Activated naive CD4-positive, alpha-beta T cell treated with anti-CD3 and anti-CD28 coated beads, Interleukin-2, amount 10 ng/mL, durations not matched to agents 7 days and 5 days (primary cell): ENCODE data around the gene RASAL2.

Source experiments
- CTCF ChIA-PET: fragments of 350-600 bp; sonication (Branson Sonifier 250); formaldehyde crosslinking; loops from one replicate; lab custom pipeline; 2021; ENCODE audit warnings: antibody characterized with exemption; lab: Charles Lee
- DNase-seq: peaks from one replicate; pipeline ENCODE4 v3.0.0-alpha.2; 2020
- H3K27ac Mint-ChIP-seq: one replicate; pipeline ENCODE4 v1.8.0; 2021; ENCODE audit warnings: mild to moderate bottlenecking, moderate library complexity, mixed read lengths
- H3K27me3 Mint-ChIP-seq: one replicate; pipeline ENCODE4 v1.8.0; 2021; ENCODE audit warnings: mild to moderate bottlenecking, mixed read lengths
- H3K36me3 Mint-ChIP-seq: one replicate; pipeline ENCODE4 v1.8.0; 2021; ENCODE audit warnings: mixed read lengths
- H3K4me1 Mint-ChIP-seq: one replicate; pipeline ENCODE4 v1.8.0; 2021; ENCODE audit warnings: mixed read lengths
- H3K4me3 Mint-ChIP-seq: one replicate; pipeline ENCODE4 v1.8.0; 2021; ENCODE audit warnings: mild to moderate bottlenecking, moderate library complexity, mixed read lengths
- H3K9me3 Mint-ChIP-seq: one replicate; pipeline ENCODE4 v1.8.0; 2021; ENCODE audit warnings: mixed read lengths

Gene RASAL2

GRCh38 chr1:178405137-178405536 lies 311.2 kb downstream of the RASAL2 start:
- CTCF ChIA-PET, result no interaction called here
- H3K4me3 Mint-ChIP-seq, result no peak overlapping the region
- no peaks in the 10 kb centered on the region for H3K27me3 Mint-ChIP-seq
- H3K36me3 Mint-ChIP-seq, result no peaks in the 10 kb centered on the region
- no peaks in the 10 kb centered on the region for H3K9me3 Mint-ChIP-seq
- no peak for DNase-seq
- H3K27ac Mint-ChIP-seq, result no peak overlapping the region
- H3K4me1 Mint-ChIP-seq, result no peaks in the 10 kb centered on the region

GRCh38 chr1:178407215-178407614 lies 313.3 kb downstream of the RASAL2 start:
- Mint-ChIP-seq H3K9me3 (no peaks in the 10 kb centered on the region), H3K27ac (no peak overlapping the region), H3K4me3 (no peak overlapping the region), H3K4me1 (no peaks in the 10 kb centered on the region), H3K27me3 (no peaks in the 10 kb centered on the region), H3K36me3 (no peaks in the 10 kb centered on the region)
- no peak for DNase-seq
- CTCF ChIA-PET, result no interaction called here

GRCh38 chr1:178407655-178408054 lies 313.8 kb downstream of the RASAL2 start:
- Mint-ChIP-seq H3K4me1 (no peaks in the 10 kb centered on the region), H3K27me3 (no peaks in the 10 kb centered on the region), H3K4me3 (no peak overlapping the region), H3K27ac (no peak overlapping the region), H3K9me3 (no peaks in the 10 kb centered on the region), H3K36me3 (no peaks in the 10 kb centered on the region)
- CTCF ChIA-PET, result no interaction called here
- no peak for DNase-seq

- Mint-ChIP-seq H3K4me1 (no peaks in the 10 kb centered on the region), H3K36me3 (no peaks in the 10 kb centered on the region), H3K27me3 (no peaks in the 10 kb centered on the region), H3K4me3 (no peak overlapping the region), H3K9me3 (no peaks in the 10 kb centered on the region), H3K27ac (no peak overlapping the region)
- DNase-seq, result no peak
- CTCF ChIA-PET, result no interaction called here
Measured at GRCh38 chr1:178408871-178409270, 315.0 kb downstream of the RASAL2 start.

GRCh38 chr1:178409541-178409940 lies 315.6 kb downstream of the RASAL2 start:
- H3K9me3 Mint-ChIP-seq, result no peaks in the 10 kb centered on the region
- H3K36me3 Mint-ChIP-seq, result no peaks in the 10 kb centered on the region
- CTCF ChIA-PET, result no interaction called here
- H3K27me3 Mint-ChIP-seq, result no peaks in the 10 kb centered on the region
- H3K4me1 Mint-ChIP-seq, result no peaks in the 10 kb centered on the region
- no peak overlapping the region for H3K4me3 Mint-ChIP-seq
- DNase-seq, result no peak
- no peak overlapping the region for H3K27ac Mint-ChIP-seq

- Mint-ChIP-seq H3K27ac (no peak overlapping the region), H3K4me3 (no peak overlapping the region), H3K4me1 (no peaks in the 10 kb centered on the region), H3K9me3 (no peaks in the 10 kb centered on the region), H3K36me3 (no peaks in the 10 kb centered on the region), H3K27me3 (no peaks in the 10 kb centered on the region)
- DNase-seq, result no peak
- CTCF ChIA-PET, result no interaction called here
Measured at GRCh38 chr1:178411756-178412399, 318.0 kb downstream of the RASAL2 start.

GRCh38 chr1:178412400-178412770 lies 318.5 kb downstream of the RASAL2 start:
- H3K4me1 Mint-ChIP-seq, result no peaks in the 10 kb centered on the region
- no peaks in the 10 kb centered on the region for H3K27me3 Mint-ChIP-seq
- DNase-seq, result no peak
- no peaks in the 10 kb centered on the region for H3K9me3 Mint-ChIP-seq
- H3K4me3 Mint-ChIP-seq, result no peak overlapping the region
- CTCF ChIA-PET, result no interaction called here
- H3K27ac Mint-ChIP-seq, result no peak overlapping the region
- no peaks in the 10 kb centered on the region for H3K36me3 Mint-ChIP-seq

- H3K4me1 Mint-ChIP-seq, result no peaks in the 10 kb centered on the region
- no peaks in the 10 kb centered on the region for H3K36me3 Mint-ChIP-seq
- no peak for DNase-seq
- no peak overlapping the region for H3K27ac Mint-ChIP-seq
- no peaks in the 10 kb centered on the region for H3K9me3 Mint-ChIP-seq
- CTCF ChIA-PET, result no interaction called here
- H3K4me3 Mint-ChIP-seq, result no peak overlapping the region
- no peaks in the 10 kb centered on the region for H3K27me3 Mint-ChIP-seq
Measured at GRCh38 chr1:178417858-178418257, 324.0 kb downstream of the RASAL2 start.

- no peak overlapping the region for H3K27ac Mint-ChIP-seq
- no peaks in the 10 kb centered on the region for H3K9me3 Mint-ChIP-seq
- CTCF ChIA-PET, result no interaction called here
- no peaks in the 10 kb centered on the region for H3K4me1 Mint-ChIP-seq
- no peak overlapping the region for H3K4me3 Mint-ChIP-seq
- H3K36me3 Mint-ChIP-seq, result no peaks in the 10 kb centered on the region
- no peak for DNase-seq
- H3K27me3 Mint-ChIP-seq, result no peaks in the 10 kb centered on the region
Measured at GRCh38 chr1:178418284-178418955, 324.5 kb downstream of the RASAL2 start.

GRCh38 chr1:178434360-178434759 lies 340.5 kb downstream of the RASAL2 start:
- CTCF ChIA-PET, result interaction anchor here (1.2 kb wide), 1 partner anchor 14 kb away, joined by 4 read pairs; no protein-coding TSS in a partner anchor
- H3K27me3 Mint-ChIP-seq, result no peaks in the 10 kb centered on the region
- H3K27ac Mint-ChIP-seq, result no peak overlapping the region
- H3K36me3 Mint-ChIP-seq, result no peaks in the 10 kb centered on the region
- H3K4me3 Mint-ChIP-seq, result no peak overlapping the region
- DNase-seq, result no peak
- H3K4me1 Mint-ChIP-seq, result no peaks in the 10 kb centered on the region
- no peaks in the 10 kb centered on the region for H3K9me3 Mint-ChIP-seq

- Mint-ChIP-seq H3K4me3 (no peak overlapping the region), H3K27ac (no peak overlapping the region), H3K4me1 (no peaks in the 10 kb centered on the region), H3K9me3 (no peaks in the 10 kb centered on the region), H3K27me3 (no peaks in the 10 kb centered on the region), H3K36me3 (no peaks in the 10 kb centered on the region)
- no peak for DNase-seq
- CTCF ChIA-PET, result interaction anchor here (1.2 kb wide), 1 partner anchor 15 kb away, joined by 4 read pairs; no protein-coding TSS in a partner anchor
Measured at GRCh38 chr1:178434899-178435435, 341.1 kb downstream of the RASAL2 start.

- Mint-ChIP-seq H3K27me3 (no peaks in the 10 kb centered on the region), H3K9me3 (no peaks in the 10 kb centered on the region), H3K4me3 (no peak overlapping the region), H3K4me1 (no peaks in the 10 kb centered on the region), H3K27ac (no peak overlapping the region), H3K36me3 (no peaks in the 10 kb centered on the region)
- no peak for DNase-seq
- CTCF ChIA-PET, result no interaction called here
Measured at GRCh38 chr1:178436899-178437298, 343.0 kb downstream of the RASAL2 start.

- CTCF ChIA-PET, result no interaction called here
- Mint-ChIP-seq H3K36me3 (no peaks in the 10 kb centered on the region), H3K9me3 (no peaks in the 10 kb centered on the region), H3K27me3 (no peaks in the 10 kb centered on the region), H3K4me3 (no peak overlapping the region), H3K27ac (no peak overlapping the region), H3K4me1 (no peaks in the 10 kb centered on the region)
- DNase-seq, result no peak
Measured at GRCh38 chr1:178438432-178438831, 344.5 kb downstream of the RASAL2 start.

- Mint-ChIP-seq H3K4me1 (no peaks in the 10 kb centered on the region), H3K27me3 (peaks cover 3% of the 10 kb centered on the region), H3K4me3 (no peak overlapping the region), H3K27ac (no peak overlapping the region), H3K9me3 (no peaks in the 10 kb centered on the region), H3K36me3 (no peaks in the 10 kb centered on the region)
- DNase-seq, result no peak
- CTCF ChIA-PET, result no interaction called here
Measured at GRCh38 chr1:178442925-178443324, 349.0 kb downstream of the RASAL2 start.

GRCh38 chr1:178450871-178451270 lies 357.0 kb downstream of the RASAL2 start:
- Mint-ChIP-seq H3K36me3 (no peaks in the 10 kb centered on the region), H3K4me3 (no peak overlapping the region), H3K4me1 (no peaks in the 10 kb centered on the region), H3K9me3 (no peaks in the 10 kb centered on the region), H3K27ac (no peak overlapping the region), H3K27me3 (no peaks in the 10 kb centered on the region)
- no peak for DNase-seq
- CTCF ChIA-PET, result no interaction called here
